OCI-LY3 (cell line): Measurements from ENCODE around the gene SHISA6.

Experiments
- H2AFZ ChIP-seq: fragments of 200-600, 300-600 bp; shearing (Covaris generic); 2 replicates; pipeline ENCODE4 v1.6.0; 2014; ENCODE audit warnings: antibody characterized with exemption, low read depth, low read length
- H3K27ac ChIP-seq: fragments of 200-600, 300-600 bp; sonication (generic); 2 replicates; pipeline ENCODE4 v1.5.1; 2014; ENCODE audit warnings: mild to moderate bottlenecking, low read length, moderate library complexity, mixed read lengths
- H3K27me3 ChIP-seq: fragments of 200-600, 300-600 bp; sonication (generic); 2 replicates; pipeline ENCODE4 v1.6.1; 2014; ENCODE audit warnings: low read depth, low read length, mixed read lengths
- H3K36me3 ChIP-seq: fragments of 200-600, 300-600 bp; sonication (generic); replicated peaks from 2 replicates; pipeline ENCODE3; 2014; ENCODE audit warnings: low read depth, low read length, mixed read lengths
- H3K4me1 ChIP-seq: fragments of 300-600, 200-600 bp; sonication (generic); 2 replicates; pipeline ENCODE4 v1.6.1; 2014; ENCODE audit warnings: low read length, mixed read lengths
- H3K4me2 ChIP-seq: fragments of 200-600, 300-600 bp; sonication (generic); 2 replicates; pipeline ENCODE4 v1.6.1; 2014; ENCODE audit warnings: low read length, mixed read lengths
- H3K4me3 ChIP-seq: fragments of 300-600, 200-600 bp; sonication (generic); 2 replicates; pipeline ENCODE4 v1.5.1; 2014; ENCODE audit warnings: antibody characterized with exemption, mild to moderate bottlenecking, low read length, moderate library complexity
- H3K79me2 ChIP-seq: fragments of 300-600, 200-600 bp; shearing (Covaris generic); 2 replicates; pipeline ENCODE4 v1.6.1; 2014; ENCODE audit warnings: mild to moderate bottlenecking, low read length, mixed read lengths
- H3K9ac ChIP-seq: fragments of 300-600, 200-600 bp; shearing (Covaris generic); 2 replicates; pipeline ENCODE4 v1.6.0; 2014; ENCODE audit warnings: mild to moderate bottlenecking, low read length, moderate library complexity
- H3K9me3 ChIP-seq: fragments of 200-600, 300-600 bp; shearing (Covaris generic); 2 replicates; pipeline ENCODE4 v1.6.1; 2014; ENCODE audit warnings: low read length, mixed read lengths; ENCODE audit not compliant: insufficient read depth
- H4K20me1 ChIP-seq: fragments of 200-600, 300-600 bp; sonication (generic); 2 replicates; pipeline ENCODE4 v1.6.1; 2016; ENCODE audit warnings: low read length, mixed read lengths; ENCODE audit not compliant: insufficient read depth
- CTCF ChIP-seq: fragments of 200-600, 300-600 bp; sonication (generic); IDR thresholded peaks from 2 replicates; pipeline ENCODE4 v1.5.1; 2014; ENCODE audit warnings: antibody characterized with exemption, low read length, low read depth
- EZH2phosphoT487 ChIP-seq: fragments of 200-600 bp; shearing (Covaris generic); IDR thresholded peaks from 2 replicates; pipeline ENCODE4 v1.6.1; 2018; ENCODE audit warnings: antibody characterized with exemption, mixed run types, low read depth

Gene SHISA6

GRCh38 chr17:11493936-11494335 is 252.9 kb downstream of the SHISA6 start:
- H3K79me2 ChIP-seq: no peaks in the 10 kb centered on the region
- H3K27ac ChIP-seq: no peak overlapping the region
- H3K36me3 ChIP-seq: no peaks in the 10 kb centered on the region
- H3K4me2 ChIP-seq: no peak overlapping the region
- no peaks in the 10 kb centered on the region for H3K4me1 ChIP-seq
- H3K27me3 ChIP-seq: no peaks in the 10 kb centered on the region
- no peak overlapping the region for H3K9ac ChIP-seq
- no peaks in the 10 kb centered on the region for H3K9me3 ChIP-seq
- H3K4me3 ChIP-seq: no peak overlapping the region
- H2AFZ ChIP-seq: no peak overlapping the region
- TF ChIP-seq EZH2phosphoT487 (no peak), CTCF (no peak)
- no peaks in the 10 kb centered on the region for H4K20me1 ChIP-seq

- Histone ChIP-seq H2AFZ (no peak overlapping the region), H4K20me1 (no peaks in the 10 kb centered on the region), H3K4me1 (no peaks in the 10 kb centered on the region), H3K27me3 (no peaks in the 10 kb centered on the region), H3K79me2 (no peaks in the 10 kb centered on the region), H3K9me3 (no peaks in the 10 kb centered on the region), H3K36me3 (no peaks in the 10 kb centered on the region), H3K9ac (no peak overlapping the region), H3K27ac (no peak overlapping the region), H3K4me2 (no peak overlapping the region), H3K4me3 (no peak overlapping the region)
- no peak for TF ChIP-seq CTCF
- no peak for TF ChIP-seq EZH2phosphoT487
Observed at GRCh38 chr17:11495613-11496012, 254.6 kb downstream of the SHISA6 start.

- Histone ChIP-seq H3K36me3 (no peaks in the 10 kb centered on the region), H3K9ac (no peak overlapping the region), H2AFZ (no peak overlapping the region), H3K79me2 (no peaks in the 10 kb centered on the region), H3K9me3 (no peaks in the 10 kb centered on the region), H3K4me1 (no peaks in the 10 kb centered on the region), H3K4me3 (no peak overlapping the region), H4K20me1 (no peaks in the 10 kb centered on the region), H3K27ac (no peak overlapping the region), H3K4me2 (no peak overlapping the region), H3K27me3 (no peaks in the 10 kb centered on the region)
- no peak for TF ChIP-seq EZH2phosphoT487
- TF ChIP-seq CTCF: no peak
Observed at GRCh38 chr17:11499881-11500280, 258.9 kb downstream of the SHISA6 start.

GRCh38 chr17:11503308-11504035 is 262.5 kb downstream of the SHISA6 start:
- Histone ChIP-seq H3K4me2 (no peak overlapping the region), H3K4me1 (no peaks in the 10 kb centered on the region), H3K4me3 (no peak overlapping the region), H4K20me1 (no peaks in the 10 kb centered on the region), H3K9ac (no peak overlapping the region), H3K36me3 (no peaks in the 10 kb centered on the region), H3K27me3 (no peaks in the 10 kb centered on the region), H3K79me2 (no peaks in the 10 kb centered on the region), H3K9me3 (no peaks in the 10 kb centered on the region), H3K27ac (no peak overlapping the region), H2AFZ (no peak overlapping the region)
- TF ChIP-seq EZH2phosphoT487: no peak

- H3K9ac ChIP-seq: no peak overlapping the region
- H3K27ac ChIP-seq: no peak overlapping the region
- no peaks in the 10 kb centered on the region for H3K4me1 ChIP-seq
- H3K4me3 ChIP-seq: no peak overlapping the region
- no peak overlapping the region for H3K4me2 ChIP-seq
- no peaks in the 10 kb centered on the region for H4K20me1 ChIP-seq
- no peak overlapping the region for H2AFZ ChIP-seq
- no peaks in the 10 kb centered on the region for H3K27me3 ChIP-seq
- TF ChIP-seq CTCF: no peak
- no peak for TF ChIP-seq EZH2phosphoT487
- H3K36me3 ChIP-seq: no peaks in the 10 kb centered on the region
- H3K9me3 ChIP-seq: no peaks in the 10 kb centered on the region
- no peaks in the 10 kb centered on the region for H3K79me2 ChIP-seq
Observed at GRCh38 chr17:11506635-11507034, 265.6 kb downstream of the SHISA6 start.
